Measurements from ENCODE around the gene GLIS1.

The GLIS1 gene

GRCh38 chr1:53583868-53584776 lies 154.8 kb downstream of the GLIS1 start:
- no peak overlapping the region for H3K4me3 ChIP-seq (ENCODE audit: low read depth, low read length)
- TF ChIP-seq CTCF (conservative IDR thresholded peaks at IDR 0.05; ENCODE audit: low read depth, low read length): no peak
- DNase-seq (ENCODE audit: low read depth): no peak

GRCh38 chr1:53583021-53583867 lies 155.7 kb downstream of the GLIS1 start:
- DNase-seq (ENCODE audit: low read depth): no peak
- no peak overlapping the region for H3K4me3 ChIP-seq (ENCODE audit: low read depth, low read length)
- TF ChIP-seq CTCF (conservative IDR thresholded peaks at IDR 0.05; ENCODE audit: low read depth, low read length): no peak

- H3K4me3 ChIP-seq (ENCODE audit: low read depth, low read length): no peak overlapping the region
- DNase-seq (ENCODE audit: low read depth): no peak
- no peak for TF ChIP-seq CTCF (conservative IDR thresholded peaks at IDR 0.05; ENCODE audit: low read depth, low read length)
These were observed 156.5 kb downstream of the GLIS1 start for GRCh38 chr1:53582211-53583020.

GRCh38 chr1:53581476-53581875 lies 157.5 kb downstream of the GLIS1 start:
- TF ChIP-seq CTCF (conservative IDR thresholded peaks at IDR 0.05; ENCODE audit: low read depth, low read length): no peak
- H3K4me3 ChIP-seq (ENCODE audit: low read depth, low read length): no peak overlapping the region
- no peak for DNase-seq (ENCODE audit: low read depth)

GRCh38 chr1:53580739-53581475 lies 158.1 kb downstream of the GLIS1 start:
- no peak for DNase-seq (ENCODE audit: low read depth)
- H3K4me3 ChIP-seq (ENCODE audit: low read depth, low read length): no peak overlapping the region
- no peak for TF ChIP-seq CTCF (conservative IDR thresholded peaks at IDR 0.05; ENCODE audit: low read depth, low read length)

GRCh38 chr1:53580009-53580400 lies 159.0 kb downstream of the GLIS1 start:
- no peak overlapping the region for H3K4me3 ChIP-seq (ENCODE audit: low read depth, low read length)
- DNase-seq (ENCODE audit: low read depth): no peak
- TF ChIP-seq CTCF (conservative IDR thresholded peaks at IDR 0.05; ENCODE audit: low read depth, low read length): no peak
